GM18858 (cell line): ENCODE data around the gene AQP12B.
"Not testable (repeated sequence)": the region's sequence is repeated elsewhere in the genome, so short reads cannot be mapped to it uniquely, and the experiment has no call there.

Experiments used
- ATAC-seq: cut with Tn5 transposase; IDR thresholded peaks from one replicate; pipeline ENCODE4 v1.9.1; 2021; ENCODE audit not compliant: unreplicated experiment

Gene AQP12B

DNA sequence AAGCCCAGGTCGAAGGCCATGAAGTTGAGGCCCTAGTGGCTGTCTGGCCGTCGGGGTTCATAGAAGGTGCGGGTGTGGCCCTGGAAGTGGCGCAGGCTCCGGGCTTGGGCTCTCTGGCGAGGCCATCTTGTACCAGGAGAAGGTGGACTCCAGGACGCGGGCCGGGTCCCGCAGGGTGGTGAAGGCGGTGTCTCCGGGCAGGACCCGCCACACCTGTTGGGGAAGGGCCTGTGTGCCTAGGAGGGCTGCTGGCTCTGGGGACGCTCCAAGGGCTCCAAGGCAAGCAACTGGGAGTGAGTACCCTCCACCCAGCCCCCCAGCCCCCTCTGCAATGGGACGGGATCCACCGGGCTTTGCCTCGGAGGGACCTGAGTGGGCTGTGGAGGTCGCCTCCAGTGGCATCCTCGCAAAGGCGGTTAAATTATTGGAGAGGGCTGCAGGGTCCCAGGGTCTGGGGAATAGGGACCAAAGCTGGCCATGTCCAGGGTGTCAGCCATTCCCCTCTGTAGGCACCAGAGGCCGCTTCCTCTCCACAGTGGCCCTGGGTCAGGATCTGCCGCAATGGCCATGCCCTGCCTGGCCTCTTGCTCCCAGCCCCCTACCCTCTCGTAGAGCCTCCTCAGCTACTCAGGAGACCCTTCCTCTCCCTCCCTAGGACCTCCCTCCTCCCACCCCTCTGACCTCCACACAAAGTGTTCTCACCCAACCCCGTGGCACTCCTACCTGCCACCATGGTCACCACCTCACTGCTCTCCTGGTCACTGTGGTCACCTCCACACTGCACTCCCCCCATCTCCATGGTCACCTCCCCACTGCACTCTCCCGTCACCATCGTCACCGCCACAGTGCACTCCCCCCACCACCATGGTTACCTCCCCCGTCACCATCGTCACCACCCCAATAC is 19.3 kb upstream of the AQP12B start:
- ATAC-seq, result no peak

DNA sequence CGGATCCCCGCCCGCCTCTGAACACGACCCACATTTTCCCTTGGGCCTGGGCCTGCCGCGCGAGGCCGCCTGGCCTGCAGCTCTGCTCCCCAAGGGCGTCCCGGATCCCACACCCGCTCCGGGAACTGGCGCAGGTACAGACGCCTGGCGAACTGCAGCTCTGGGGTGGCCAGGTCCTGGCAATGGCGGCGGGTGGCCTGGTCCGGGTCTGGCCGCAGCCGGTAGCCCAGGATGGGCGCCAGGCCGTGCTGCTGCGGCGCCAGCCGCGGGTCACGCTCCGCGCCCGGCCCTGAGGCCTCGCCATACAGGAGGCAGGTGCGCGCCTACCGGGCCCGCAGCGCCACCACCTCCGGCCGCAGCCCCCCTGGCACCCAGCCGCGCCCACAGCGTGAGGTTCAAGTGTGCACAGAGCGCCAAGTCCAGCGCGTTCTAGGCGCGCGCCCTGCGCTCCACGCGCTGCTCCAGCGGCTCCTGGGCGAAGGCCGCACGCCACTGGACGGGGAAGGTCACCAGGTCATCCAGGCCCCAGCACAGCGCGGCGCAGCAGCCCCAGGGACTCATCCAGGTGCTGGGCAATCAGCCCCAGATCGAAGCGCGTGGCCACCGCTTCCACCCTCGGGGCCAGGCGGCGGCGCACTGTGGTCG is 18.5 kb upstream of the AQP12B start:
- ATAC-seq, result no peak

DNA sequence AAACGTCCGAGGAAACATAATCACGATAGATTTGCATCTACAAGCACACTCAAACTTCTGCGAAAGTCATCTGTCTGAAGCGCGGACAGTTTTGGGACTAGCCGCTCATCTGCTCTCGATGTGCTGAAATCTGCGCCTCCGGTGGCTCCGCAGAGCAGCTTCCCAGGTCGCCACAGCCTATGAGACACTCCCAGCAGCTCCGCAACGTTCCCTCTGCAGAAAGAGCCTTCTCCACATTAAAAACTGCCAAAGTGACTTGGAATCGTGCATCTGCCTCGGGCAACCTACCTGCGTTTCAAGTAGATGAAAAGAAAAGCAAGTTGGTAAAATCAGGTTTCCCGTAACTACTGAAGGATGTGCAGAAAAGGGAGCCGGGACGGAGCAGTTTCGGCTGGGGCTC is 17.9 kb upstream of the AQP12B start:
- not testable (repeated sequence) for ATAC-seq

DNA sequence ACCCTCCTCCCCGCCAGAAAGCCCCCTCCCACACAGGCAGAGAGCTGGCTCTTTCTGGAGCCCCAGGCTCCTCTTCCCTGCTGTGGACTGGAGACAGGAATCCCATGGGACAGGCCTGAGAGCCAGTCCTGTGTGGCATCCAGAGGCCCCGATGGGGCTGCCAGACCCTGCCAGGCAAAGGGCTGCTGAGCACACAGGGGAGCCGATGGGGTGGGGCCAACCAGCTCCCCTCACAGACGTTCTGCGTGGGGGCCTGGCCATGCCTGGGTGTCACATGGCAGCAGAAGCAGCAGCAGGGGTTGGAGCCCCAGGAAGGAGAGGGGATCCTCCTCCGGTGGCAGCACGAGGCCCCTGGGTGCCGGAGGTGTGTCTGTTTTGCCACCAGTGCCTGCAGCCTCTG is 17.1 kb upstream of the AQP12B start:
- not testable (repeated sequence) for ATAC-seq

DNA sequence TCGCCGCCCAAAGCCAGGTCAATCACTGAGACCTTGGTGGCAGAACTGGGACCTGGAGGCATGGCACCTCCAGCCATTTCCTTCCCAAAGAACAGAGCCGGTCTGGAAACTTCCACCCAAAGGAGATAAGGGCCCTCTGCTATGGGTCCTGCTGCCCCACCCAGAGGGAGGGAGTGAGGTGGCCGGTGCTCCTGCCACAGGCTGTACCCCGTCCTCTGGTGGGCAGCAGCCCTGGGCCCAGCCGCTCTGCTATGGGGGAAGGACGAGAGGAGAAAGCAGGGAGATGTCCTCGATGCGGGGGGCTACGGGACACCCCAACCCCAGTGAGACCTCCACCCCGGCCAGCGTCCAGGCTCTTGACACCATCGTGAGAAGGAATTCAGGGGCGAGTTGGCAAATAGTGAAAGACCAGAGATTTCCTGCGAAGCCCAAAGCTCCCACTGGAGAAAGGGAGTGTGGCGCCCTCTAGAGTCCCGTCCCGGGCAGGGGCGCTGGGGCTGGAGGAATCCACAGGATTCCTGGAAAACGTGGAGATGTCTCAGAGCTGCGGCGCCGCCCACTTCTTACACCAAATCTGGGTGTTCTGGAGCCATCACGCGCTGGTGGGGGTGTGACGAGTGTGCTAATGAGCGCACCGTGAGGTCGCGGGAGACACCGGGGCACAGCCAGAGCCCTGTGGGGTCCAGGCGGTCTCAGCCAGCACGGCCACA is 16.3 kb upstream of the AQP12B start:
- ATAC-seq, result not testable (repeated sequence)

DNA sequence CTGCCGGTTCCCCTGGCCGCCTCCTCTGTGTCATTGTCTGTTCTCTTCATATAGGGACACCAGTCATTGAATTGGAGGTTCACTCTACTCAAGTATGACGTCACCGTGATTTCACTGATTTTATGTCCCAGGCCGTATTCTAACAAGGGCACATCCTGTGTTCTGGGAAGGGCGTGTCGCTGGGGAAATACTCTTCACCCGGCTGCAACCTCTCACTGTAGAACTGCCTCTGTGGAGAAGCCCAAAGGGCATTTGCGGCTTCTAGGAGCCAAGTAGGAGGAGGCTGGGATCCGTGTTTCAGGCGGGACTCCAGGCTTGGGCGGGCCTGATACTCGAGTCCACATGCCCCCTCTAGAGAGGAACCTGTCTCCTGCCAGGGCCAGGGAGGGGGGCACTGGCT is 13.8 kb upstream of the AQP12B start:
- not testable (repeated sequence) for ATAC-seq

DNA sequence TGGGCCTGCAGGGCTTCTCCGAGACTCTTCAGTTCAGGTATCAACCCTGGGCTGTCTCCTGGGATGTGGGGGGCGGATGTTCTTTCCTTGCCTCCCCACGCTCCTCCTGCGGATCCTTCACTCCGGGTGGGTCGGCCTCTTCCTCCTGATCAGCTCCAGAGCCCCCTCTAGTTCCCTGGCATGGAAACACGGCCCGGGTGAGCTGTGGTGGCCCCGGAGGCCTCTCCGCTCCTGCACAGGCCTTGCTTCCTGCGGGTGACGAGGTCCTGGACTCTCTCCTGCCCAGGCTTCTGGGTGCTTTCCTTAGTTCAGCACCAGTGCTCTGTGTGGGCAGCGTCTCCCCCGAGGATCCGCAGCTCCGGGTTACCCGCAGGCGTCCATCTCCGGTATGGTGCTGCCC is 12.9 kb upstream of the AQP12B start:
- ATAC-seq, result not testable (repeated sequence)

DNA sequence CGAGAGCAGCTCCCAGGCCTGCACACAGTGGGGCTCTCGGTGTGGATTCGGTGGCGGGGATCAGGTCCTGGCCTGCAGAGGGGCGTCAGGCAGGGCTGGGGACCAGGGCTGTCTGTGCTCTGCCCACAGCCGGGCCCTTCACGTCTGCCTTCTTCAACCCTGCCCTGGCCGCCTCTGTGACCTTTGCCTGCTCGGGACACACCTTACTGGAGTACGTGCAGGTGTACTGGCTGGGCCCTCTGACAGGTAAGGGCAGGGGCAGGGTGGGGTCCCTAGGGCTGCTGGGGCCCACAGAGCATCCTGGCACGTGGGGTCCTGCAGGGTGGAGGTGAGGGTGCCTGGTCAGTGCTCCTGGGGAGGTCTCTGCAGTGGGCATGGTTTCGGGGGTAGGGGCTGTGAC is 11.6 kb upstream of the AQP12B start:
- not testable (repeated sequence) for ATAC-seq

DNA sequence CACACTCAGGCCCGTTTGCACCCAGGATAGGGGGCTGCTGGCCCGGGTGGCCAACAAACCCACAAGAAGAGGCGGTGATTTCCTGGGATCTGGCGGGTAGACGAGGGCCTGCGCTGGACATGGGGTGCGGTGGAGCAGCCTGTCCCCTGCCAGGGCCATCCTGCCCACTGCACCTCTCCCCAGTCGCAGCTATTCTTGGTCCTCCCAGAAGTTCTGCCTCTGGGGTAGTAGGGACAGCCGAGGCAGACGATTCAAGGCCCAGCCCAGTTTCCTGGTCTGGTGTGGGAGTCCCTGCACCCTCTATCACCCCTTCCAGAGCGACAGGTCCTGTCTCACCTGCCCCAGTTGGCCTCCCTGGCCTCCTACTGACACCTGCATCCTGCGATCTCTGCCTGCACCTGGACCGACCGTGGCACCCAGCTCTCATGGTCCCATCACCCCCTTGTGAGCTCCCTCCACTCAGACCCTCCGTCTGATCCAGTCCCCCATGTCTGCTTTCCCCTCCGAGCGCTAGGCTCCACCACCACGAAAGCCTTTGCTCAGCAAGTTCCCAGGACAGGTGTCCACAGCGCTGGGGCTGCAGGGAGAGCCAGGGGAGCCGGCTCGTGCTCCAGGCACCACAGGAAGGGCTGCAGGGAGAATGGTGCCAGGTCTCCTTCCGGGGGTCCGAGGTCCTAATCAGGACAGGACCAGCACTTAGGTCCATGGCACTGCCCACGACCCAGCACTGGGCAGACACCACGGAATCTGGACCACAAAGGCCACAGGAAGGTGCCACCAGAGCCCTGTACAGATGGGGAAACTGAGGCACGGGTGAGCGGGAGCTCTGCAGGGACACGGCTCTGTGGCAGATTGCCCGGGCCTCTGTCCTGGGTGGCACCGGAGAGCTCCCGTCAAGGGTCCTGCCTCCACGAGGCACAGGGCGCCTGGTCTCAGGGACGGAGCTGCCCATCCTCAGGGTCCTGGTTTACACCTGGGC is 10.2 kb upstream of the AQP12B start:
- ATAC-seq, result not testable (repeated sequence)

DNA sequence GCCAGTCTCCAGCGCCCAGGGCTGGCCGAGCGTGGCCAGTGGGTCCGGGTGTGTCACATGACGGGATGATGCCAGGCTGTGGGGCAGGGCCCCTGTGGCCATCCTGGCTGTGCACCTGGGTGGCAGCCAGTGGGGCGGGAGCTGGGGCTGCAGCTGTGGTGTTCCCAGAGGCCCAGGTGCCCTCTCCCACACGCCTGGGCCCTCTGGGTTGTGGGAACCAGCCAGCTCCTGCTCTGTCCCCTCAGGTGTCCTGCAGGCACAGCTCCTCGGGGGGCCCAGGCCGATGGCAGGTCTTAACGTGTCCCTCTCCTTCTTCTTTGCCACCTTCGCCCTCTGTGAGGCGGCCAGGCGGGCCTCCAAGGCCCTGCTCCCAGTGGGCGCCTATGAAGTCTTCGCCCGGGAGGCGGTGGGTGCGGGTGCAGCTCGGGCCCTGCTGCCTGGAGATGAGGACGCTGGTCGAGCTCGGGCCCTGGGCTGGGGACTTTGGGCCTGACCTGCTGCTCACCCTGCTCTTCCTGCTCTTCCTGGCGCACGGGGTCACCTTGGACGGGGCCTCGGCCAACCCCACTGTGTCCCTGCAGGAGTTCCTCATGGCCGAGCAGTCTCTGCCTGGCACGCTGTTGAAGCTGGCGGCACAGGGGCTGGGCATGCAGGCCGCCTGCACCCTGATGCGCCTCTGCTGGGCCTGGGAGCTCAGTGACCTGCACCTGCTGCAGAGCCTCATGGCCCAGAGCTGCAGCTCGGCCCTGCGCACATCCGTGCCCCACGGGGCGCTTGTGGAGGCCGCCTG is 9.1 kb upstream of the AQP12B start, which contains the start of gene AQP12A:
TSS of gene AQP12A (plus strand) at position 236 of the 790 bp plus-strand sequence. CDS start at position 284, 48 bp downstream.
- not testable (repeated sequence) for ATAC-seq

DNA sequence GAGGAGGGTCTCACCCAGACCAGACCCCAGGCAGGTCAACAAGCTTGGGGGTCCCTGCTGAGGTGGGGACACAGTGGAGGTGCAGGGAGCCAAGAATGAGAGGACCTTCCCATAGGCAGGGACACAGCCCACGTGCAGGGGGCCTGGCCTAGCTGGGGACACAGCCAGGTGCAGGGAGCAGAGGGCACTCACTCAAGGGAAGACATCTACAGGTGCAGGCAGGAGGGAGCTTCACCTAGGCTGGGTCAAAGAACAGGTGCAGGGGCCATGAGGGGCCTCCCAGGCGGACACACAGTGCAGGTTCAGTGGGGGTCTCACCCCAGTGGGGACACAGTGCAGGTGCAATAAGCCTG is 8.4 kb upstream of the AQP12B start:
- not testable (repeated sequence) for ATAC-seq

DNA sequence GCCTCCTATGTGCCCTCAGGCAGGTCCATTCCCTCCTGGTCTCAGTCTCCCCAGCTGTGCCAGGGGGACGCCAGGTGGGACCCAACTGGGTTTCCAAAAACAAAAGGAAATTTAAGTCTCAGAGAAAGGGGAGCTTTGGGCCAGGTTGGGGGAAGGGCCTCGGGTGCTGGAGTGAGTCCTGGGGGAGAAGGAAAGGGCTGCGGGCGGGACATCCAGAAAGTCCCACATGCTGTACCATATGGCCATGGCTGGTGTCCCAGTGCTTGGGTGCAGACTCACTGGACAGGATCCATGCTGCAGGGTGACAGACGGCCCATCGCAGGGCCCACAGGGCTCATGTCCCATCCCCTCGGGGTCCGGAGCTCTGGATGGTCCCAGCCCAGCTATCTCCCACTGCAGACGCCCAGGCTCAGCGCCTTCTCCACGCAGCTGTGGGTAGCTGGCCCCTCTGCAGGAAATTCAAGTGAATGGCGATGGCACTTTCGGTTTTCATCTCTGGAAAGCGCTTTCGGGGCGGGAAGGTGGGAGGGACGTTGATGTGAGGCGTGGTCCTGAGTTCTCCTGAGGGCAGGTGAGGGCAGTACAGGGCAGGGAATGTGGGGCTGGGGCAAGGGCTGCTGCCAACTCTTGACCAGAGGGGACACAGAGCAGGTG is 7.9 kb upstream of the AQP12B start:
- ATAC-seq, result not testable (repeated sequence)

DNA sequence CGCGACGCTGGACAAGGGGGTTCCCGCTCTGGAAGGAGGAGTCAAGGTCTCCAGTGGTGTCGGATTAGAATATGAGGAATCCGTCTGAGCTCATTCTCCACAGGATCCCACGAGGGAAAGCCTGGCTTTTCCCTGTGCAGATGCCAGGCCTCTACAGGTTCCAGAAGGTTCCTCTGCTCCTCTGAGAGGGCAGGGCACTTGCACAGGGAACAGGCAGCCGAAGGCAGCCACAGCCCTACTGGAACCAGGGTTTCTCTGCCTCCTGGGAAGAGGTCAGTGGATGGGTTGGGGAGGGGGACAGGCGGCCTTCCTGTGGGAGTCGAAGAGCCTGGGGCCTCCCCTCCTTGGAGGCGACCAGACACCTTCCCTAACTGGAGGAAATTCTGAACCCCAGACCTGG is 7.3 kb upstream of the AQP12B start:
- ATAC-seq, result no peak

DNA sequence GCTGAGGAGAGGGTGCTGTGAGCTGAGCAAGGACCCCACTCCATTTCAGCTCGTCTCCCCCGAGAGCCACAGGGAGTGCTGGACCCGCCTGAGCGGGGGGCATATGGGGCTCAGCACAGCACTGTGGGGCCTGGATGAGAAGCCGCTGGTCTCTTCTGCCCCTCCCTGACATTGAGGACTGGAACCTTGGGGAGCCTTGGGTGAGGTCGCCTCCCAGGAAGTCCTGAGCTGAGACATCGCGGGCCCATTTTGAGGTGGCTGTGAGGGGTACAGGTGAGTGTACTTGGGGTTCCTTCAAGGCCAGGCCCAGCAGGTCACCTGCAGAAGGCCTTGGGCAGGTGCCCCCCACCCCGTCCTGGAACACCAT is 5.9 kb upstream of the AQP12B start:
- ATAC-seq, result no peak

DNA sequence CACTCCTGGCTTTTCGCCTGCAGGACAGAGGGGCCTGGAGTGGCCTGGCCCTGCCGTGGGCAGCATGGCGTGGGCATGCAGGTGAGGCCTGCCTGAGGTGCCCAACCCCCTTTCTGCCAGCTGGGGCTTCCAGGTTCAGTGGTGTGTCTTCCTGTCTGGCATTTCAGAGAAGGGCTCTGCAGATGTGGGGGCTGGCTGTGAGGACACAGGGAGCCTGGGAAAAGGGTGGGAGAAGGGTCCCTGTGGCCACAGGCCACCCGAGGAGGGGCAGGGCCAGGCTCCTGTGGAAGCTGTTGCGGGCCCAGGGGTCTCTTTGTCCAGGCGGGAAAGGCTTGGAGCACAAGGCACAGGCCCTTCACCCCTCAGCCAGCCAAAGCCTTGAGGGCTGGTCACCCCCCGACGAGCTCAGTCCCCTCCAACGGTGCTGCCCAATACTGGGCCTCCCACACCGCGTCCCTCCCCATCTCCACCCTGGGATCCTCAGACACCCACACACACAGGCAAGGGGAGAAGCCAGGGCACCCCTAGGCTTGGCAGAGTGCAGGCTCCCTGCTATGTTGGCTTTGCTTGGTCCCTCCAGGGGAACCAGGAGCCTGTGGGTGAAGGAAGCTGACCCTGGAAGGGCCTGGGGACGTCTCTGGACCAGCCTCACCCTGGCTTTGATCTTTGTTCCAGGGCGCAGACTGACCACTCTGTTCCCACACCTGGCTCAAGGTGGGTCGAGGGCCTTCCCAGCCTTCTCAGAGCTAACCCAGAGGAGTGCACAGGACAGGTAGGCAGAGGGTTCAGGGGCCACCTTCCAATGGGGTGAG is 5.3 kb upstream of the AQP12B start:
- no peak for ATAC-seq

DNA sequence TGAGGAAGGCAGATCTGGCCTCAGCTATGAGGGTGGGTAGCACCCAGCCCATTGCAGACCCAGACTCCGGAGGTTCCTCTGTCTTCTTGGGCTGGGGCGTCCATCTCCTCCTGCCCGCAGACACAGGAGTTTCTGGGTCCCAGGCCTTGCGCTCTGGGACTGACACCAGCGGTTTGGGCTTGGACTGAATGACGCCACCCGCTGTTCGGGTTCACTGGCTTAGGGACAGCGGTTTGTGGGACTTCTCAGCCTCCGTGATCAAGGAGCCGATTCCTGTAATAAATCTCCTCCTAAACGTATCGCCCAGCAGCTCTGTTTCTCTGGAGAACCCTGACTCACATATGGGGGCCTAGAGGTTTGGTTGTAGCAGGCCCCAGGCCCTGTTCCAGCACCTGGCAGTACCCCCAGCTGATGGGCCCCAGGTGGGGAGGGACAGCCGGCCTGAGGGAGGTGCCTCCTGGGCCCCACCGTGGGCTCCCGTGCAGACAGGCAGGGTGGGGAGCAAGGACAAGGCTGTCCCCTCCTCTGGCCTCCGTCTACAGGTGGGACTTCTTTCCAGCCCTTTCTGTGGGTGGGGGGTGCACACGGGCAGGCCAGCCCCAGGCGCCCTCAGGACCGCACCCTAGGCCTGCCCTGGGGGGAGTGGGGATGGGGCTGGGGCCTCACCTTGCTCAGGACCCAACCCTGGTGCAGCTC is 4.5 kb upstream of the AQP12B start:
- ATAC-seq, result no peak

DNA sequence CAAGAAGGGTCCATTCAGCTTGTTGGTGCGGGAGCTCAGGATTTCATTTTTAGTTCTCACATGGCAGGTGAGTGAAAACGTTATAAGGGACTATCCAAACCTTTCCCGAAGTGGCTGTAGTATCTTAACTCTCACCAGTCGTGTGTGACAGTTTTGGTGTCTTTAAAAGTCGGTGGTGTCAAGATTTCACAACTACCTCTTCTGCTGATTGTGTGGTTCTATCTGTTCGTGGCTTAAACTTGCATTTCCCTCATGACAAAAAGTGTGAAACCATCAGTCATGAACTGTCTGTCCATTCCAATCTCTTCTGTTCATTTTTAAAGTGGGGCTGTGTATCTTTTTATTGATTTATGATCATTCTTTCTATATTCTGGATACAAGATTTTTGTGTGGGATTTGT is 3.8 kb upstream of the AQP12B start:
- ATAC-seq, result no peak
